MM.1S (cell line): ENCODE data around the gene CCDC192.
"Not testable (repeated sequence)": the region's sequence is repeated elsewhere in the genome, so short reads cannot be mapped to it uniquely, and the experiment has no call there.

Experiments used
- EZH2 ChIP-seq: fragments of 300-600 bp; sonication (generic); optimal IDR thresholded peaks from 2 replicates; pipeline ENCODE3; 2017; ENCODE audit warnings: low read depth, mild to moderate bottlenecking, antibody characterized with exemption, low read length, mixed read lengths
- TF ChIP-seq, protein P1 (sequence below): fragments of 300-600 bp; sonication (generic); IDR thresholded peaks from 2 replicates; pipeline ENCODE4 v1.5.1; 2016; ENCODE audit warnings: antibody characterized with exemption, low read length, mixed read lengths

DNA sequence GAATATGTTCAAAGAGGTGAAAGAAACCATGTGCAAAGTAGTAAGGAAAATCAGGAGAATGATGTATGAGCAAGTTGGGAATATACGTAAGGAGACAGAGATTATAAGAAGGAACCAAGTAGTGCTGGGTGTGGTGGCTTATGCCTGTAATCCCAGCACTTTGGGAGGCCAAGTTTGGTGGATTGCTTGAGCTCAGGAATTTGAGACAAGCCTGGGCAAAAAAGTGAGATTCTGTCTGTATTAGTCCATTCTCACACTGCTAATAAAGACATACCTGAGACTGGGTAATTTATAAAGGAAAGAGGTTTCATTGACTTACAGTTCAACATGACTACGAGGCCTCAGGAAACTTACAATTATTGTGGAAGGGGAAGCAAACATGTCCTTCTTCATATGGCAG is 88.7 kb downstream of the CCDC192 start:
- TF ChIP-seq EZH2: not testable (repeated sequence)
- TF ChIP-seq, protein P1, sequence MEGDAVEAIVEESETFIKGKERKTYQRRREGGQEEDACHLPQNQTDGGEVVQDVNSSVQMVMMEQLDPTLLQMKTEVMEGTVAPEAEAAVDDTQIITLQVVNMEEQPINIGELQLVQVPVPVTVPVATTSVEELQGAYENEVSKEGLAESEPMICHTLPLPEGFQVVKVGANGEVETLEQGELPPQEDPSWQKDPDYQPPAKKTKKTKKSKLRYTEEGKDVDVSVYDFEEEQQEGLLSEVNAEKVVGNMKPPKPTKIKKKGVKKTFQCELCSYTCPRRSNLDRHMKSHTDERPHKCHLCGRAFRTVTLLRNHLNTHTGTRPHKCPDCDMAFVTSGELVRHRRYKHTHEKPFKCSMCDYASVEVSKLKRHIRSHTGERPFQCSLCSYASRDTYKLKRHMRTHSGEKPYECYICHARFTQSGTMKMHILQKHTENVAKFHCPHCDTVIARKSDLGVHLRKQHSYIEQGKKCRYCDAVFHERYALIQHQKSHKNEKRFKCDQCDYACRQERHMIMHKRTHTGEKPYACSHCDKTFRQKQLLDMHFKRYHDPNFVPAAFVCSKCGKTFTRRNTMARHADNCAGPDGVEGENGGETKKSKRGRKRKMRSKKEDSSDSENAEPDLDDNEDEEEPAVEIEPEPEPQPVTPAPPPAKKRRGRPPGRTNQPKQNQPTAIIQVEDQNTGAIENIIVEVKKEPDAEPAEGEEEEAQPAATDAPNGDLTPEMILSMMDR: not testable (repeated sequence)
